HG03045 (cell line): ENCODE measurements around the gene GC.
"Not testable (repeated sequence)": the region's sequence is repeated elsewhere in the genome, so short reads cannot be mapped to it uniquely, and the experiment has no call there.

ENCODE experiments used
- ATAC-seq: cut with Tn5 transposase; IDR thresholded peaks from one replicate; pipeline ENCODE4 v1.9.1; 2021; ENCODE audit warnings: mild to moderate bottlenecking, moderate library complexity; ENCODE audit not compliant: unreplicated experiment

Gene GC

GRCh38 chr4:71783972-71784371, at the start of gene GC:
Gene GC (minus strand): TSS chr4:71784079. CDS start chr4:71784018, 61 bp downstream.
- no peak for ATAC-seq

- ATAC-seq: no peak
Observed at GRCh38 chr4:71833232-71833900, 49.5 kb upstream of the GC start.

GRCh38 chr4:71832049-71832448, 48.2 kb upstream of the GC start:
- ATAC-seq: no peak

GRCh38 chr4:71830497-71831190, 46.8 kb upstream of the GC start:
- no peak for ATAC-seq

GRCh38 chr4:71828470-71828869, 44.6 kb upstream of the GC start:
- ATAC-seq: no peak

- ATAC-seq: no peak
Observed at GRCh38 chr4:71827826-71828225, 43.9 kb upstream of the GC start.

- no peak for ATAC-seq
Observed at GRCh38 chr4:71816676-71817303, 32.9 kb upstream of the GC start.

- no peak for ATAC-seq
Observed at GRCh38 chr4:71814433-71814832, 30.6 kb upstream of the GC start.

GRCh38 chr4:71809805-71810204, 25.9 kb upstream of the GC start:
- ATAC-seq: not testable (repeated sequence)

GRCh38 chr4:71807469-71807868, 23.6 kb upstream of the GC start:
- ATAC-seq: no peak

GRCh38 chr4:71805230-71805629, 21.4 kb upstream of the GC start:
- ATAC-seq: not testable (repeated sequence)

- ATAC-seq: not testable (repeated sequence)
Observed at GRCh38 chr4:71804017-71804697, 20.3 kb upstream of the GC start.

- ATAC-seq: no peak
Observed at GRCh38 chr4:71785959-71786358, 2.1 kb upstream of the GC start.

- no peak for ATAC-seq
Observed at GRCh38 chr4:71784569-71785197, 804 bp upstream of the GC start.

- ATAC-seq: no peak
Observed at GRCh38 chr4:71777891-71778290, 6.0 kb downstream of the GC start.

GRCh38 chr4:71775449-71775848, 8.4 kb downstream of the GC start:
- no peak for ATAC-seq

GRCh38 chr4:71774136-71774535, 9.7 kb downstream of the GC start:
- no peak for ATAC-seq

GRCh38 chr4:71773004-71773403, 10.9 kb downstream of the GC start:
- ATAC-seq: no peak

- no peak for ATAC-seq
Observed at GRCh38 chr4:71772592-71772991, 11.3 kb downstream of the GC start.

- no peak for ATAC-seq
Observed at GRCh38 chr4:71771613-71772012, 12.3 kb downstream of the GC start.

- no peak for ATAC-seq
Observed at GRCh38 chr4:71769434-71769833, 14.4 kb downstream of the GC start.
